ENCODE results near the gene ALS2CL.

GRCh38 chr3:46742992-46743585 lies 49.6 kb upstream of the ALS2CL start:
- no peak for TF ChIP-seq EZH2 (IDR thresholded peaks at IDR 0.05; ENCODE audit: insufficient read depth, poor library complexity, severe bottlenecking)
- TF ChIP-seq EZH2phosphoT487 (IDR thresholded peaks at IDR 0.05; ENCODE audit: insufficient read depth, low read depth), result no peak

Data from GM23248 (cell line).